Stimulated activated naive CD4-positive, alpha-beta T cell (primary cell): ENCODE results near the gene MAP3K2.
"Not testable (repeated sequence)": the region's sequence is repeated elsewhere in the genome, so short reads cannot be mapped to it uniquely, and the experiment has no call there.

Experiments
- DNase-seq, 6 experiments: peaks; one replicate each; lab custom pipeline; 2025; lab: John Stamatoyannopoulos, UW

Gene MAP3K2

GRCh38 chr2:127379712-127380355 lies 7.9 kb downstream of the MAP3K2 start:
- no peak for DNase-seq

GRCh38 chr2:127378720-127379119 lies 9.1 kb downstream of the MAP3K2 start:
- DNase-seq: no peak

- no peak for DNase-seq
Observed at GRCh38 chr2:127377262-127377661, 10.5 kb downstream of the MAP3K2 start.

- no peak for DNase-seq
Observed at GRCh38 chr2:127376257-127376656, 11.5 kb downstream of the MAP3K2 start.

GRCh38 chr2:127373362-127374083 lies 14.3 kb downstream of the MAP3K2 start:
- no peak for DNase-seq

GRCh38 chr2:127371037-127371436 lies 16.7 kb downstream of the MAP3K2 start:
- DNase-seq: no peak

- DNase-seq: no peak
Observed at GRCh38 chr2:127370010-127370409, 17.8 kb downstream of the MAP3K2 start.

- no peak for DNase-seq
Observed at GRCh38 chr2:127365211-127365643, 22.5 kb downstream of the MAP3K2 start.

GRCh38 chr2:127362971-127363370 lies 24.8 kb downstream of the MAP3K2 start:
- DNase-seq: no peak

- no peak for DNase-seq
Observed at GRCh38 chr2:127361929-127362885, 25.6 kb downstream of the MAP3K2 start.

GRCh38 chr2:127360242-127360641 lies 27.5 kb downstream of the MAP3K2 start:
- DNase-seq: no peak

- no peak for DNase-seq
Observed at GRCh38 chr2:127359520-127359919, 28.3 kb downstream of the MAP3K2 start.

- no peak for DNase-seq
Observed at GRCh38 chr2:127358971-127359370, 28.8 kb downstream of the MAP3K2 start.

GRCh38 chr2:127358044-127358443 lies 29.7 kb downstream of the MAP3K2 start:
- DNase-seq: no peak

GRCh38 chr2:127357591-127357990 lies 30.2 kb downstream of the MAP3K2 start:
- DNase-seq: no peak

- DNase-seq: no peak
Observed at GRCh38 chr2:127356531-127356930, 31.2 kb downstream of the MAP3K2 start.

GRCh38 chr2:127355407-127356008 lies 32.3 kb downstream of the MAP3K2 start:
- peak in 4 of 6 experiments; percentile 17 to 46 (median 26) for DNase-seq

- DNase-seq: not testable (repeated sequence)
Observed at GRCh38 chr2:127353873-127354676, 33.7 kb downstream of the MAP3K2 start.

- not testable (repeated sequence) for DNase-seq
Observed at GRCh38 chr2:127353223-127353622, 34.6 kb downstream of the MAP3K2 start.

GRCh38 chr2:127351603-127352002 lies 36.2 kb downstream of the MAP3K2 start:
- no peak for DNase-seq

GRCh38 chr2:127348426-127349000 lies 39.3 kb downstream of the MAP3K2 start:
- DNase-seq: no peak
